ENCODE data around the gene THUMPD3. TPM values are rescaled to one million over a fixed set of nuclear protein-coding genes. Genes with fewer than 3 reads are reported as not detected.

THUMPD3 gene
- total RNA-seq = 32.9 TPM

GRCh38 chr3:9362731-9363530 is at the start of gene THUMPD3:
THUMPD3 (plus strand) TSS chr3:9363054; CDS start chr3:9365069, 2,015 bp downstream.

GRCh38 chr3:9397332-9397905 is 34.6 kb downstream of the THUMPD3 start, which contains the start of gene SETD5:
SETD5 (plus strand) TSS chr3:9397615; CDS start chr3:9428939, 31,324 bp downstream.

Other genes with a start within 250 kb of the THUMPD3 start
- gene SRGAP3, start 113.4 kb upstream of the THUMPD3 start, total RNA-seq = 30.8 TPM
- gene SETD5, start 34.6 kb downstream of the THUMPD3 start, total RNA-seq = 106 TPM
- gene LHFPL4, start 190.8 kb downstream of the THUMPD3 start, total RNA-seq = not detected

All from metanephros (tissue), 1 donor.